MM.1S (cell line): ENCODE results near the gene KCNK16.

ENCODE experiments used
- CTCF ChIP-seq: fragments of 300-600 bp; sonication (generic); IDR thresholded peaks from 2 replicates; pipeline ENCODE4 v1.5.1; 2016; ENCODE audit warnings: antibody characterized with exemption, low read length, mixed read lengths
- EZH2 ChIP-seq: fragments of 300-600 bp; sonication (generic); optimal IDR thresholded peaks from 2 replicates; pipeline ENCODE3; 2017; ENCODE audit warnings: low read depth, mild to moderate bottlenecking, antibody characterized with exemption, low read length, mixed read lengths
- EZH2phosphoT487 ChIP-seq: fragments of 300-600 bp; sonication (generic); IDR thresholded peaks from 2 replicates; pipeline ENCODE4 v1.6.1; 2018; ENCODE audit warnings: antibody characterized with exemption, low read length

GRCh38 chr6:39294899-39295298 is 27.6 kb downstream of the KCNK16 start:
- TF ChIP-seq EZH2 (no peak), CTCF (no peak), EZH2phosphoT487 (no peak)
